K562 (cell line): ENCODE data around the gene MYLK2. TPM values are rescaled to one million over a fixed set of nuclear protein-coding genes. Genes with fewer than 3 reads are reported as not detected.

Source experiments
- ATAC-seq: fragments of 200-7000 bp; cut with Tn5 transposase; 3 replicates; pipeline ENCODE4 v1.9.1; 2020; ENCODE audit warnings: moderate library complexity
- BruUV-seq: library from RNA; stranded (reverse); fragments of 400-500 nt; replicated peaks from 2 replicates; lab custom pipeline; 2021; lab: Mats Ljungman, UMichigan
- CTCF ChIA-PET: fragments of 300-600 bp; formaldehyde crosslinking; extraction: SDS; loops from one replicate; lab custom pipeline; 2021; ENCODE audit warnings: low intra/inter-chr PET ratio; lab: Yijun Ruan, JAX
- POLR2A ChIA-PET: fragments of 300-600, 350-650 bp; sonication (Branson Sonifier 250); formaldehyde crosslinking; extraction: SDS; loops from one replicate; lab custom pipeline; 2021; ENCODE audit warnings: antibody characterized with exemption, inconsistent platforms; lab: Yijun Ruan, JAX
- DNase-seq, 4 experiments: peaks; one replicate each; pipeline versions ENCODE4 v3.0.0 to v3.0.0-alpha.2; 2011 to 2018; ENCODE audit warnings: low spot score in 3 of 4, mixed read lengths in 3 of 4; ENCODE audit errors: extremely low read depth in 1 of 4
- FAIRE-seq: peaks from 2 replicates; lab custom pipeline; 2011; peaks lifted over from hg19 to GRCh38; lab: Jason Lieb, UNC
- H2AFZ ChIP-seq: 2 replicates; pipeline ENCODE4 v1.6.0; 2011; ENCODE audit warnings: low read depth, low read length, control low read depth, inconsistent platforms
- H3K27ac ChIP-seq: fragments of 200-600 bp; 3 replicates; pipeline ENCODE4 v1.8.0; 2011; ENCODE audit warnings: low read depth, mild to moderate bottlenecking, control low read depth, inconsistent platforms, low read length, moderate library complexity, mixed read lengths; ENCODE audit errors: extremely low read depth
- H3K27me3 ChIP-seq, 2 experiments: fragments of 300-600 bp in 1 of 2; 2 replicates in 1 of 2; 3 replicates in 1 of 2; pipeline versions ENCODE4 v1.6.0 to v1.8.0; 2011; ENCODE audit warnings: inconsistent platforms in 2 of 2, low read length in 2 of 2, mild to moderate bottlenecking in 1 of 2, mixed read lengths in 1 of 2, moderate library complexity in 1 of 2; ENCODE audit not compliant: control insufficient read depth in 2 of 2, insufficient read depth in 2 of 2
- H3K36me3 ChIP-seq: fragments of 300-600 bp; 3 replicates; pipeline ENCODE4 v1.8.0; 2011; ENCODE audit warnings: mild to moderate bottlenecking, low read length, inconsistent platforms; ENCODE audit not compliant: control insufficient read depth, insufficient read depth
- H3K4me1 ChIP-seq, 2 experiments: fragments of 200-600 bp in 1 of 2; replicated peaks in 1 of 2; 2 replicates in 1 of 2; 3 replicates in 1 of 2; pipeline versions ENCODE4 v1.5.1 to v1.8.0; 2011; ENCODE audit warnings: inconsistent platforms in 2 of 2, low read length in 2 of 2, mild to moderate bottlenecking in 1 of 2, mixed read lengths in 1 of 2, moderate library complexity in 1 of 2; ENCODE audit not compliant: control insufficient read depth in 2 of 2, insufficient read depth in 2 of 2
- H3K4me2 ChIP-seq: 2 replicates; pipeline ENCODE4 v1.6.1; 2011; ENCODE audit warnings: low read length, control low read depth, inconsistent platforms, mixed read lengths; ENCODE audit not compliant: insufficient read depth
- H3K4me3 ChIP-seq: fragments of 200-600 bp; sonication (generic), shearing (Covaris generic); 2 replicates; pipeline ENCODE4 v1.5.1; 2016; ENCODE audit warnings: control low read depth, inconsistent platforms
- H3K79me2 ChIP-seq: fragments of 200-600 bp; 3 replicates; pipeline ENCODE4 v1.8.0; 2011; ENCODE audit warnings: low read length, inconsistent platforms; ENCODE audit not compliant: control insufficient read depth, insufficient read depth
- H3K9ac ChIP-seq, 2 experiments: 2 replicates each; pipeline versions ENCODE4 v1.6.0 to v1.6.1; 2011; ENCODE audit warnings: low read depth in 2 of 2, low read length in 2 of 2, control low read depth in 1 of 2, inconsistent platforms in 1 of 2, mild to moderate bottlenecking in 1 of 2, mixed read lengths in 1 of 2; ENCODE audit not compliant: insufficient read depth in 1 of 2
- H3K9me1 ChIP-seq: one replicate; pipeline ENCODE4 v1.6.0; 2011; ENCODE audit warnings: inconsistent platforms, mild to moderate bottlenecking, low read length, moderate library complexity; ENCODE audit not compliant: control insufficient read depth, insufficient read depth
- H3K9me3 ChIP-seq: replicated peaks from 2 replicates; pipeline ENCODE4 v1.5.1; 2011; ENCODE audit warnings: low read depth, low read length, inconsistent platforms; ENCODE audit not compliant: control insufficient read depth, insufficient read depth
- H4K20me1 ChIP-seq: replicated peaks from 2 replicates; pipeline ENCODE4 v1.6.1; 2011; ENCODE audit warnings: low read length, inconsistent platforms, mixed read lengths; ENCODE audit not compliant: control insufficient read depth, insufficient read depth
- CCAR2 ChIP-seq: fragments of 200-400 bp; formaldehyde crosslinking; IDR thresholded peaks from 2 replicates; pipeline ENCODE4 v1.6.1; 2017; ENCODE audit warnings: mild to moderate bottlenecking, low read depth, low read length
- HNRNPUL1 ChIP-seq: fragments of 200-400 bp; formaldehyde crosslinking; IDR thresholded peaks from 2 replicates; pipeline ENCODE4 v1.6.1; 2017; ENCODE audit warnings: low read length
- LCOR ChIP-seq: sonication (generic); formaldehyde crosslinking; IDR thresholded peaks from 2 replicates; pipeline ENCODE4 v1.8.0; 2022; ENCODE audit warnings: mild to moderate bottlenecking, missing genetic modification reagents
- MAFF ChIP-seq: IDR thresholded peaks from 2 replicates; pipeline ENCODE4 v1.6.1; 2012; ENCODE audit warnings: low read length, improper control_type of control experiment
- NEUROD1 ChIP-seq: fragments of 150-350 bp; IDR thresholded peaks from 2 replicates; pipeline ENCODE4 v1.6.1; 2014; ENCODE audit warnings: borderline replicate concordance, low read length, low read depth; ENCODE audit not compliant: partially characterized antibody
- RBM22 ChIP-seq: fragments of 200-400 bp; formaldehyde crosslinking; IDR thresholded peaks from 2 replicates; pipeline ENCODE4 v1.6.1; 2018; ENCODE audit warnings: low read length, low read depth; ENCODE audit not compliant: poor library complexity, severe bottlenecking
- SAFB2 ChIP-seq: fragments of 200-400 bp; formaldehyde crosslinking; IDR thresholded peaks from 2 replicates; pipeline ENCODE4 v1.6.1; 2018; ENCODE audit warnings: borderline replicate concordance, low read length, low read depth, moderate library complexity; ENCODE audit not compliant: severe bottlenecking
- ZFX ChIP-seq: sonication (generic); formaldehyde crosslinking; IDR thresholded peaks from 2 replicates; pipeline ENCODE4 v1.8.0; 2022; ENCODE audit warnings: mild to moderate bottlenecking, missing genetic modification reagents, moderate library complexity
- ZNF133 ChIP-seq: fragments of 250-450 bp; sonication (Bioruptor Pico); IDR thresholded peaks from 2 replicates; pipeline ENCODE4 v1.4.0; 2020; ENCODE audit warnings: mild to moderate bottlenecking
- ZNF280B ChIP-seq: fragments of 250-450 bp; sonication (Bioruptor Pico); IDR thresholded peaks from 2 replicates; pipeline ENCODE4 v1.5.1; 2021; ENCODE audit warnings: mild to moderate bottlenecking
- ZNF764 ChIP-seq: fragments of 250-450 bp; sonication (Bioruptor Pico); IDR thresholded peaks from 2 replicates; pipeline ENCODE4 v1.4.0; 2020; ENCODE audit warnings: low read depth, mild to moderate bottlenecking, moderate library complexity
- WGBS: fragments of 100-300 bp; shearing (Covaris generic); methylation state at CpG from one replicate; pipeline ENCODE4 v1.1.6; 2016; ENCODE audit warnings: low coverage, mixed read lengths; ENCODE audit not compliant: insufficient coverage; ENCODE audit errors: missing lambda C conversion rate; 5-methylcytosine and 5-hydroxymethylcytosine counted together
- in situ Hi-C: fragments of 300-500 bp; cut with MboI; formaldehyde crosslinking; loops from 4 replicates; pipeline ENCODE4 v1.15.0; 2018; ENCODE audit warnings: inconsistent platforms, mixed read lengths
- intact Hi-C: fragments of 100-400 bp; cut with micrococcal nuclease; formaldehyde crosslinking; loops from 2 replicates; pipeline ENCODE4 v1.14.2; 2022
- polyA plus RNA-seq, 8 experiments: library from polyadenylated mRNA; depleted of rRNA in 4 of 8; stranded (reverse) in 5 of 8; unstranded in 3 of 8; fragments of >200 nt; fragmentation: Nextera tagmentation in 2 of 8; fragmentation: Illumina TruSeq in 1 of 8; extraction: Ambion mirVana in 2 of 8; extraction: Trizol in 1 of 8; gene quantifications; 2 replicates each; pipeline versions ENCODE4 v1.2.1 to v1.2.3, GENCODE V29; 2011 to 2014; ENCODE audit warnings: inconsistent platforms in 1 of 8, missing spikeins in 1 of 8
- total RNA-seq, 7 experiments: library from RNA; depleted of rRNA in 6 of 7; stranded (reverse); fragments of >200 nt in 6 of 7; fragmentation: Illumina TruSeq in 2 of 7; extraction: Trizol in 2 of 7; gene quantifications; 2 replicates each; pipeline versions ENCODE4 v1.2.1 to v1.2.3, GENCODE V29; 2011 to 2021; ENCODE audit warnings: low replicate concordance in 1 of 7

Gene MYLK2
- total and polyA plus RNA-seq, 9 of the 15 experiments (the other 6 are each of a cell fraction or from before 2014, with no cell fraction given) = 0.07 to 0.53 (median 0.18) TPM; not detected in 2

GRCh38 chr20:31859998-31860380 lies 40.8 kb downstream of the MYLK2 start:
- no peaks in the 10 kb centered on the region for H3K36me3 ChIP-seq
- FAIRE-seq (no peak), DNase-seq (no peak), ATAC-seq (no peak)
- H3K79me2 ChIP-seq = no peaks in the 10 kb centered on the region
- H3K9ac ChIP-seq = no peak overlapping the region; a peak in 1 of 4 replicates
- WGBS = 3% methylated on average over 7 of the region's 7 CpGs
- peaks cover 0 to 17% of the 10 kb centered on the region in 2 experiments; a peak in 3 of 5 replicates for H3K4me1 ChIP-seq
- POLR2A ChIA-PET = no interaction called here
- BruUV-seq = no TSS peak
- no peak overlapping the region for H3K4me3 ChIP-seq
- peaks cover 2% of the 10 kb centered on the region for H3K9me1 ChIP-seq
- in situ Hi-C loops = loop anchor here (5.0 to 10.0 kb wide), 2 partner anchors 92 to 165 kb away; partner anchors contain the start of gene PDRG1
- no peak overlapping the region for H2AFZ ChIP-seq
- CTCF ChIA-PET = no interaction called here
- H3K27me3 ChIP-seq = peaks cover 24 to 69% of the 10 kb centered on the region in 2 experiments
- intact Hi-C loops = no loop called here
- peaks cover 14% of the 10 kb centered on the region for H4K20me1 ChIP-seq
- H3K9me3 ChIP-seq = no peaks in the 10 kb centered on the region
- no peak for TF ChIP-seq MAFF
- no peak for TF ChIP-seq ZNF280B (CRISPR knock-in tag)
- no peak for TF ChIP-seq LCOR (CRISPR knock-in tag)
- TF ChIP-seq ZNF133 (CRISPR knock-in tag) = no peak
- TF ChIP-seq NEUROD1 = no peak
- TF ChIP-seq CCAR2 = no peak
- no peak for TF ChIP-seq ZNF764 (CRISPR knock-in tag)
- TF ChIP-seq ZFX (CRISPR knock-in tag) = no peak
- no peak for TF ChIP-seq HNRNPUL1
- TF ChIP-seq RBM22 = no peak
- TF ChIP-seq SAFB2 = no peak
- TF ChIP-seq, all 486 proteins: peak for 0
- H3K4me2 ChIP-seq = no peak overlapping the region
- H3K27ac ChIP-seq = no peak overlapping the region
